BLaER1 treated with 17β-estradiol and CSF1 and Interleukin-3, amounts not matched to agents 10 nM and 100 nM (cell line): ENCODE data around the gene ACP4.
"Not testable (repeated sequence)": the region's sequence is repeated elsewhere in the genome, so short reads cannot be mapped to it uniquely, and the experiment has no call there.

Source experiments
- H3K27ac ChIP-seq, 11 experiments: shearing (Covaris generic); formaldehyde crosslinking; 2 replicates each; pipeline ENCODE4 v1.8.1; 2022
- H3K27me3 ChIP-seq, 11 experiments: shearing (Covaris generic); formaldehyde crosslinking; 2 replicates each; pipeline ENCODE4 v1.8.1; 2022
- H3K36me3 ChIP-seq, 11 experiments: shearing (Covaris generic); formaldehyde crosslinking; 2 replicates each; pipeline ENCODE4 v1.8.1; 2022
- H3K4me1 ChIP-seq, 10 experiments: shearing (Covaris generic); formaldehyde crosslinking; 2 replicates each; pipeline ENCODE4 v1.8.1; 2022
- H3K4me2 ChIP-seq, 11 experiments: shearing (Covaris generic); formaldehyde crosslinking; 2 replicates each; pipeline ENCODE4 v1.8.1; 2022
- H3K4me3 ChIP-seq, 10 experiments: shearing (Covaris generic); formaldehyde crosslinking; 2 replicates each; pipeline ENCODE4 v1.8.1; 2022
- H3K9ac ChIP-seq, 11 experiments: shearing (Covaris generic); formaldehyde crosslinking; 2 replicates each; pipeline ENCODE4 v1.8.1; 2022
- H3K9me3 ChIP-seq, 11 experiments: shearing (Covaris generic); formaldehyde crosslinking; replicated peaks in 1 of 11; 2 replicates each; pipeline ENCODE4 v1.8.1; 2022
- H4K20me1 ChIP-seq, 11 experiments: shearing (Covaris generic); formaldehyde crosslinking; 2 replicates each; pipeline ENCODE4 v1.8.1; 2022
- Cebpa-rat ChIP-seq, 11 experiments: shearing (Covaris generic); IDR thresholded peaks; 2 replicates each; pipeline ENCODE4 v1.8.1; 2022

Gene ACP4

GRCh38 chr19:50759886-50760285, 30.3 kb upstream of the ACP4 start:
- H4K20me1 ChIP-seq = no peaks in the 10 kb centered on the region
- H3K27ac ChIP-seq = no peak overlapping the region
- peak in 9 of 11 experiments; percentile 49 to 93 (median 70); a peak in 16 of 22 replicates for TF ChIP-seq Cebpa-rat (IDR thresholded peaks at IDR 0.05)
- no peaks in the 10 kb centered on the region for H3K4me1 ChIP-seq
- no peak overlapping the region for H3K9ac ChIP-seq
- H3K27me3 ChIP-seq = no peaks in the 10 kb centered on the region
- no peak overlapping the region for H3K4me3 ChIP-seq
- H3K36me3 ChIP-seq = no peaks in the 10 kb centered on the region
- peaks cover 0 to 10% (median 8%) of the 10 kb centered on the region in 11 experiments; a peak in 13 of 22 replicates for H3K9me3 ChIP-seq
- no peak overlapping the region for H3K4me2 ChIP-seq

- H3K4me2 ChIP-seq, H3K4me3 ChIP-seq, H4K20me1 ChIP-seq, H3K4me1 ChIP-seq, H3K36me3 ChIP-seq, H3K27me3 ChIP-seq, H3K9ac ChIP-seq, H3K27ac ChIP-seq: not testable (repeated sequence)
- peaks cover 0 to 10% (median 8%) of the 10 kb centered on the region in 11 experiments; a peak in 13 of 22 replicates for H3K9me3 ChIP-seq
These were observed 28.7 kb upstream of the ACP4 start for GRCh38 chr19:50761501-50761900.

GRCh38 chr19:50763521-50763920, 26.7 kb upstream of the ACP4 start:
- not testable (repeated sequence) for H4K20me1 ChIP-seq, H3K9ac ChIP-seq, H3K36me3 ChIP-seq, H3K4me2 ChIP-seq, H3K4me1 ChIP-seq, H3K27me3 ChIP-seq, H3K4me3 ChIP-seq, H3K27ac ChIP-seq
- peaks cover 0 to 10% (median 8%) of the 10 kb centered on the region in 11 experiments; a peak in 13 of 22 replicates for H3K9me3 ChIP-seq

- Histone ChIP-seq H3K4me3 (no peak overlapping the region), H3K27ac (no peak overlapping the region), H3K27me3 (no peaks in the 10 kb centered on the region), H3K9ac (no peak overlapping the region), H3K4me2 (no peak overlapping the region), H4K20me1 (no peaks in the 10 kb centered on the region), H3K36me3 (no peaks in the 10 kb centered on the region), H3K4me1 (no peaks in the 10 kb centered on the region), H3K9me3 (peaks cover 0 to 10% (median 8%) of the 10 kb centered on the region in 11 experiments; a peak in 13 of 22 replicates)
- TF ChIP-seq Cebpa-rat (IDR thresholded peaks at IDR 0.05) = no peak
These were observed 25.8 kb upstream of the ACP4 start for GRCh38 chr19:50764409-50764808.

GRCh38 chr19:50766746-50767145, 23.5 kb upstream of the ACP4 start:
- not testable (repeated sequence) for H3K4me1 ChIP-seq, H3K36me3 ChIP-seq, H4K20me1 ChIP-seq, H3K27me3 ChIP-seq, H3K27ac ChIP-seq, H3K4me2 ChIP-seq, H3K9ac ChIP-seq, H3K9me3 ChIP-seq, H3K4me3 ChIP-seq

GRCh38 chr19:50767263-50767662, 23.0 kb upstream of the ACP4 start:
- not testable (repeated sequence) for H3K27me3 ChIP-seq, H3K27ac ChIP-seq, H3K4me1 ChIP-seq, H4K20me1 ChIP-seq, H3K4me2 ChIP-seq, H3K9ac ChIP-seq, H3K36me3 ChIP-seq, H3K9me3 ChIP-seq, H3K4me3 ChIP-seq

GRCh38 chr19:50768277-50768676, 21.9 kb upstream of the ACP4 start:
- TF ChIP-seq Cebpa-rat (IDR thresholded peaks at IDR 0.05) = no peak
- Histone ChIP-seq H3K4me3 (no peak overlapping the region), H3K27ac (no peak overlapping the region), H3K9me3 (peaks cover 0 to 7% (median 0%) of the 10 kb centered on the region in 11 experiments; a peak in 6 of 22 replicates), H4K20me1 (no peaks in the 10 kb centered on the region), H3K27me3 (no peaks in the 10 kb centered on the region), H3K4me2 (no peak overlapping the region), H3K9ac (no peak overlapping the region), H3K4me1 (no peaks in the 10 kb centered on the region), H3K36me3 (no peaks in the 10 kb centered on the region)

GRCh38 chr19:50770164-50770563, 20.1 kb upstream of the ACP4 start, which contains the start of gene GPR32:
Gene GPR32, plus strand, starts transcription at chr19:50770464. Its CDS starts 137 bp downstream, at chr19:50770601.
- peaks cover 0 to 15% (median 8%) of the 10 kb centered on the region in 11 experiments; a peak in 16 of 22 replicates for H3K27me3 ChIP-seq
- not testable (repeated sequence) for H3K9ac ChIP-seq

GRCh38 chr19:50770888-50771287, 19.3 kb upstream of the ACP4 start:
- Histone ChIP-seq H3K4me1 (no peaks in the 10 kb centered on the region), H3K9me3 (peaks cover 0 to 7% (median 0%) of the 10 kb centered on the region in 11 experiments; a peak in 6 of 22 replicates), H3K4me3 (no peak overlapping the region), H3K27me3 (peaks cover 0 to 22% (median 14%) of the 10 kb centered on the region in 11 experiments; a peak in 19 of 22 replicates), H3K36me3 (no peaks in the 10 kb centered on the region), H3K4me2 (no peak overlapping the region), H4K20me1 (no peaks in the 10 kb centered on the region), H3K9ac (no peak overlapping the region), H3K27ac (no peak overlapping the region)
- no peak for TF ChIP-seq Cebpa-rat (IDR thresholded peaks at IDR 0.05)

More at GRCh38 chr19:50770164-50770563, 20.1 kb upstream of the ACP4 start, which contains the start of gene GPR32:
- H3K4me1 ChIP-seq, H4K20me1 ChIP-seq, H3K27ac ChIP-seq, H3K36me3 ChIP-seq, H3K4me2 ChIP-seq, H3K9me3 ChIP-seq, H3K4me3 ChIP-seq: not testable (repeated sequence)

- Histone ChIP-seq H3K4me3 (no peak overlapping the region), H3K27me3 (peaks cover 14 to 38% (median 30%) of the 10 kb centered on the region in 11 experiments), H3K9ac (no peak overlapping the region), H3K27ac (no peak overlapping the region), H3K4me1 (peaks cover under 1 to 6% (median 5%) of the 10 kb centered on the region in 10 experiments; a peak in 17 of 20 replicates), H3K36me3 (no peaks in the 10 kb centered on the region), H3K9me3 (peaks cover 0 to 18% (median 8%) of the 10 kb centered on the region in 11 experiments; a peak in 14 of 22 replicates), H3K4me2 (no peak overlapping the region), H4K20me1 (peaks cover 0 to 5% (median 1%) of the 10 kb centered on the region in 11 experiments; a peak in 9 of 22 replicates)
- TF ChIP-seq Cebpa-rat (IDR thresholded peaks at IDR 0.05) = no peak
These were observed 17.7 kb upstream of the ACP4 start for GRCh38 chr19:50772476-50772875.

GRCh38 chr19:50772912-50773311, 17.3 kb upstream of the ACP4 start:
- Histone ChIP-seq H3K9me3 (peaks cover 0 to 18% (median 8%) of the 10 kb centered on the region in 11 experiments; a peak in 14 of 22 replicates), H3K4me1 (peaks cover 5 to 11% (median 10%) of the 10 kb centered on the region in 10 experiments; a peak in 18 of 20 replicates), H3K4me2 (0 out of 22 replicates have a peak overlapping the region, but pooled peaks of 1 of the 11 experiments have one; percentile 5), H3K27me3 (peaks cover 19 to 42% (median 34%) of the 10 kb centered on the region in 11 experiments)
- H3K27ac ChIP-seq, H4K20me1 ChIP-seq, H3K9ac ChIP-seq, H3K36me3 ChIP-seq, H3K4me3 ChIP-seq: not testable (repeated sequence)

GRCh38 chr19:50773454-50773853, 16.8 kb upstream of the ACP4 start:
- H3K4me2 ChIP-seq = 0 out of 22 replicates have a peak overlapping the region, but pooled peaks of 1 of the 11 experiments have one; percentile 5
- peaks cover 0 to 18% (median 8%) of the 10 kb centered on the region in 11 experiments; a peak in 14 of 22 replicates for H3K9me3 ChIP-seq
- H3K27ac ChIP-seq, H3K4me3 ChIP-seq, H3K9ac ChIP-seq, H3K36me3 ChIP-seq: not testable (repeated sequence)
- H3K27me3 ChIP-seq = peaks cover 24 to 48% (median 40%) of the 10 kb centered on the region in 11 experiments
- H3K4me1 ChIP-seq = peaks cover 9 to 16% (median 15%) of the 10 kb centered on the region in 10 experiments; a peak in 19 of 20 replicates
- H4K20me1 ChIP-seq = peaks cover 0 to 15% (median 9%) of the 10 kb centered on the region in 11 experiments; a peak in 16 of 22 replicates
